Hepatocyte (in vitro differentiated cells): ENCODE results near the gene MSANTD4. TPM values are rescaled to one million over a fixed set of nuclear protein-coding genes. Genes with fewer than 3 reads are reported as not detected.

ENCODE experiments used
- DNase-seq: peaks from one replicate; pipeline ENCODE4 v3.0.0-alpha.2; 2016; ENCODE audit warnings: low spot score
- H2AFZ ChIP-seq: fragments of 200-600 bp; sonication (generic); 2 replicates; pipeline ENCODE4 v1.6.0; 2016; ENCODE audit warnings: antibody characterized with exemption, mild to moderate bottlenecking
- H3K27ac ChIP-seq: fragments of 200-600 bp; sonication (generic); 2 replicates; pipeline ENCODE4 v1.5.1; 2016; ENCODE audit warnings: mild to moderate bottlenecking
- H3K27me3 ChIP-seq: fragments of 200-600 bp; sonication (generic); 2 replicates; pipeline ENCODE4 v1.6.1; 2016
- H3K36me3 ChIP-seq: fragments of 200-600 bp; sonication (generic); replicated peaks from 2 replicates; pipeline ENCODE4 v1.5.1; 2016; ENCODE audit warnings: low read depth; ENCODE audit not compliant: insufficient read depth
- H3K4me1 ChIP-seq: fragments of 200-600 bp; sonication (generic); 2 replicates; pipeline ENCODE4 v1.5.1; 2016; ENCODE audit warnings: mild to moderate bottlenecking, moderate library complexity; ENCODE audit not compliant: insufficient read depth
- H3K4me2 ChIP-seq: fragments of 200-600 bp; sonication (generic); 2 replicates; pipeline ENCODE4 v1.6.0; 2016
- H3K4me3 ChIP-seq: fragments of 200-600 bp; sonication (generic); 2 replicates; pipeline ENCODE4 v1.5.1; 2016; ENCODE audit warnings: mild to moderate bottlenecking
- H3K79me2 ChIP-seq: fragments of 200-600 bp; sonication (generic); 2 replicates; pipeline ENCODE4 v1.6.0; 2017; ENCODE audit warnings: mild to moderate bottlenecking
- H3K9me2 ChIP-seq: fragments of 200-600 bp; sonication (generic); replicated peaks from 2 replicates; pipeline ENCODE4 v1.6.0; 2017; ENCODE audit warnings: mild to moderate bottlenecking; ENCODE audit not compliant: insufficient read depth
- H3K9me3 ChIP-seq: fragments of 200-600 bp; sonication (generic); 2 replicates; pipeline ENCODE4 v1.5.1; 2016; ENCODE audit warnings: low read depth, mild to moderate bottlenecking
- H4K20me1 ChIP-seq: fragments of 200-600 bp; sonication (generic); 2 replicates; pipeline ENCODE4 v1.6.0; 2016; ENCODE audit warnings: mild to moderate bottlenecking; ENCODE audit not compliant: insufficient read depth, poor library complexity, severe bottlenecking
- CTCF ChIP-seq: fragments of 200-600 bp; sonication (generic); IDR thresholded peaks from 2 replicates; pipeline ENCODE4 v1.5.1; 2016; ENCODE audit warnings: antibody characterized with exemption, mild to moderate bottlenecking; ENCODE audit not compliant: poor library complexity
- EZH2 ChIP-seq: fragments of 200-600 bp; sonication (generic); IDR thresholded peaks from 2 replicates; pipeline ENCODE4 v1.6.1; 2016; ENCODE audit warnings: antibody characterized with exemption, mild to moderate bottlenecking, borderline replicate concordance
- EZH2phosphoT487 ChIP-seq: fragments of 200-600 bp; sonication (generic); IDR thresholded peaks from one replicate; pipeline ENCODE4 v1.6.1; 2018; ENCODE audit warnings: antibody characterized with exemption, mild to moderate bottlenecking, low read depth, moderate library complexity; ENCODE audit not compliant: unreplicated experiment, severe bottlenecking
- WGBS: methylation state at CpG from one replicate; pipeline ENCODE4 v1.1.6; 2016; ENCODE audit warnings: low lambda C conversion rate; ENCODE audit errors: missing lambda C conversion rate; 5-methylcytosine and 5-hydroxymethylcytosine counted together
- polyA plus RNA-seq: library from polyadenylated mRNA; unstranded; fragments of >200 nt; fragmentation: Nextera tagmentation; extraction: Ambion mirVana; gene quantifications from 2 replicates; pipeline ENCODE4 v1.2.1, GENCODE V29; 2016
- total RNA-seq: library from RNA; depleted of rRNA; stranded (reverse); fragments of >200 nt; gene quantifications from 2 replicates; pipeline ENCODE4 v1.2.3, GENCODE V29; 2014

The MSANTD4 gene
- total and polyA plus RNA-seq, 2 experiments from 2014 or later, result 8.0 to 32.6 TPM

DNA sequence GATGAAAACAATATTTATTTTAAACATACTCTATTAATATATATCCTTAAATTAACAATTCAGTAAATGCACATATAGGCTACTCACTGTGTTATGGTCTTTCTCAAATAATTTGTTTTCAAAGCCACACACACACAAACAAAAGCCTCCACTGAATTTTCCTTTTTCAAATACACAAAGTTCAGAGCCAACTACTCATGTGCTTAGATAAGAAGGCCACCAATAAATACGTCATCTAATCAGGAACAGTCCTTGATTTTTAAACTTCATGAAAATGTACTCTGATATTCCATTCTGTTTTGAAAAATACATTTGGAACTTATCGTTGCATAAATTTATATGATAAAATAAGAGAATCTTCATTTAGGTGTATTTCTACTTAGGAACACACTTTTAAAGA lies 29.1 kb upstream of the MSANTD4 start:
- H2AFZ ChIP-seq, result no peak overlapping the region
- no peak overlapping the region for H3K4me2 ChIP-seq
- H3K79me2 ChIP-seq, result no peaks in the 10 kb centered on the region
- H3K27ac ChIP-seq, result no peak overlapping the region
- H3K4me3 ChIP-seq, result no peak overlapping the region
- TF ChIP-seq EZH2 (no peak), EZH2phosphoT487 (no peak), CTCF (no peak)
- no peaks in the 10 kb centered on the region for H3K9me2 ChIP-seq
- 66% methylated on average over 2 of the region's 2 CpGs for WGBS
- no peaks in the 10 kb centered on the region for H3K9me3 ChIP-seq
- no peaks in the 10 kb centered on the region for H4K20me1 ChIP-seq
- H3K36me3 ChIP-seq, result no peaks in the 10 kb centered on the region
- H3K4me1 ChIP-seq, result no peaks in the 10 kb centered on the region
- DNase-seq, result no peak
- H3K27me3 ChIP-seq, result no peaks in the 10 kb centered on the region

DNA sequence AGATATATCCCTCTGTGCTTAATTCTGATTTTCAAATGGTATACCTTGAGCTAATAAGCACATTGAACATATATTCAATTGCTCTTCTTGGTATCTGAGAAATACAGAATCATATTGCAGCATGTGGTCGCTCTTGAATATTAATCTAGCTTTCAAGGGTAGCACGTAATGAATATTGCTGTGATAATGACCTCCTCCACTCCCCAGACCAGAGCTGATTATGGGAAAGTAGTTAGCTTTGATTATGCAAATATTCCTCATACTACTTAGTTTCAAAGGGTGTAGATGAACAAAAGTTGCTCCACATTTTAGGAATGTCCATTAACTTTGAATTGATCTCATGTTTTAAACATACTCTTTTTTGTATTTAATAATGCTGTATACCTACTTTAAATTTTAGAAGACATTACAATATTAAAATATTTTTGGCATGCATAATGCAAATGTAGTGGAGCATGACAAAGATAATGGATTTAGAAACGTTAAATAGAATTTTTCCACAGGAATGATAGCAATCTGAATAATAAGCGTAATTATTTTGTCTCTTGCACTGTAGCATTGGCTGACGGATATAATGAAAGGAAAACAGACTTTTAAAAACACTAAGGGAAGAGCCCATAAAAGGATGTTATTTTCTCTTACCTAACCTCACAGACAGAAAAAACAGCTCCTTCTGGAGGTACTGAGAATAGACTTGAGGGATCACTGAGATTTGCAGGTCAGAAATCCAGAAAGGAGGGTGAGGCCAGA lies 27.9 kb upstream of the MSANTD4 start:
- Histone ChIP-seq H3K4me2 (no peak overlapping the region), H3K4me3 (no peak overlapping the region), H3K9me3 (no peaks in the 10 kb centered on the region), H2AFZ (no peak overlapping the region), H3K4me1 (no peaks in the 10 kb centered on the region), H4K20me1 (no peaks in the 10 kb centered on the region), H3K27ac (no peak overlapping the region), H3K79me2 (no peaks in the 10 kb centered on the region), H3K36me3 (no peaks in the 10 kb centered on the region), H3K27me3 (no peaks in the 10 kb centered on the region), H3K9me2 (no peaks in the 10 kb centered on the region)
- 84% methylated on average over 5 of the region's 5 CpGs for WGBS
- DNase-seq, result no peak
- TF ChIP-seq EZH2, result no peak
- TF ChIP-seq CTCF, result no peak
- TF ChIP-seq EZH2phosphoT487, result no peak

DNA sequence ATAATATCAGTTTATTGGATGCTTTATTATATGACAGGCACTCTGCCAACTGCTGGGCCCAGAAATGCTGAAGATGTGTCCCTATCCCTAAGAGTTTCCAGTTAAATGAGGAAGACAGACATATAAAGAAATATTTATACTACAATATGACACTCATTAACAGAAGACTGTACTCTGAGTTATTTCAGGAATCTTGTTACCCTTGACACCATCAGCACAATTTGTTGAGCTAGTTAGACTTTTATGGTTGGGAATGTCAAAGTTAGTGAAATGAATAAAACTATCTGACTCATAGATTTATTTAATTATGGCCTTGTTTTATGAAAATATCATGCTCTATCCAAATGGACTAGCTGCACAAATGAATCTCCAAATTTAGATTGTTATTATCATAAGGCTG lies 25.6 kb upstream of the MSANTD4 start:
- Histone ChIP-seq H3K27ac (no peak overlapping the region), H3K27me3 (no peaks in the 10 kb centered on the region), H3K4me2 (no peak overlapping the region), H3K4me1 (no peaks in the 10 kb centered on the region), H3K9me3 (no peaks in the 10 kb centered on the region), H3K79me2 (no peaks in the 10 kb centered on the region), H3K36me3 (no peaks in the 10 kb centered on the region), H3K9me2 (no peaks in the 10 kb centered on the region), H2AFZ (no peak overlapping the region), H3K4me3 (no peak overlapping the region), H4K20me1 (no peaks in the 10 kb centered on the region)
- TF ChIP-seq EZH2 (no peak), EZH2phosphoT487 (no peak), CTCF (no peak)
- no peak for DNase-seq

- TF ChIP-seq CTCF (no peak), EZH2 (no peak), EZH2phosphoT487 (no peak)
- H3K9me3 ChIP-seq, result no peaks in the 10 kb centered on the region
- no peaks in the 10 kb centered on the region for H3K27me3 ChIP-seq
These were observed 21.5 kb upstream of the MSANTD4 start for GRCh38 chr11:106043540-106043939.

More at GRCh38 chr11:106043540-106043939, 21.5 kb upstream of the MSANTD4 start:
- H3K4me2 ChIP-seq, result no peak overlapping the region
- DNase-seq, result no peak
- no peaks in the 10 kb centered on the region for H3K9me2 ChIP-seq
- no peaks in the 10 kb centered on the region for H3K36me3 ChIP-seq
- H3K4me1 ChIP-seq, result no peaks in the 10 kb centered on the region
- no peak overlapping the region for H3K4me3 ChIP-seq
- H4K20me1 ChIP-seq, result no peaks in the 10 kb centered on the region
- no peaks in the 10 kb centered on the region for H3K79me2 ChIP-seq
- no peak overlapping the region for H2AFZ ChIP-seq
- H3K27ac ChIP-seq, result no peak overlapping the region
